GM13977 (cell line): ENCODE results near the gene TCN1.

Source experiments
- DNase-seq: peaks from one replicate; pipeline ENCODE4 v3.0.0; 2012; ENCODE audit warnings: low spot score
- CTCF ChIP-seq: IDR thresholded peaks from 2 replicates; pipeline ENCODE4 v1.5.1; 2012; ENCODE audit warnings: mild to moderate bottlenecking, control low read depth; ENCODE audit not compliant: insufficient read depth; ENCODE audit errors: extremely low read depth, missing control alignments
- in situ Hi-C: fragments of 300-500 bp; cut with MboI; formaldehyde crosslinking; loops from one replicate; pipeline ENCODE4 v1.12.0; 2022; ENCODE audit warnings: low sequenced_read_pairs, low pct_unique_long_range_greater_than_20kb, mixed read lengths, inconsistent platforms; ENCODE audit not compliant: unreplicated experiment

TCN1 gene

GRCh38 chr11:59877325-59877724, 11.0 kb upstream of the TCN1 start:
- no peak for DNase-seq
- TF ChIP-seq CTCF: no peak
- in situ Hi-C loops: no loop called here

GRCh38 chr11:59875856-59876519, 9.7 kb upstream of the TCN1 start:
- in situ Hi-C loops: no loop called here
- DNase-seq: no peak
- TF ChIP-seq CTCF: no peak

GRCh38 chr11:59872076-59872475, 5.8 kb upstream of the TCN1 start:
- TF ChIP-seq CTCF: no peak
- in situ Hi-C loops: no loop called here
- no peak for DNase-seq

GRCh38 chr11:59867946-59868345, 1.7 kb upstream of the TCN1 start:
- DNase-seq: no peak
- in situ Hi-C loops: no loop called here

GRCh38 chr11:59866836-59867235, 549 bp upstream of the TCN1 start:
- in situ Hi-C loops: no loop called here
- TF ChIP-seq CTCF: no peak
- no peak for DNase-seq

More at GRCh38 chr11:59867946-59868345, 1.7 kb upstream of the TCN1 start:
- no peak for TF ChIP-seq CTCF

GRCh38 chr11:59865031-59865430, 1.3 kb downstream of the TCN1 start:
- in situ Hi-C loops: no loop called here
- TF ChIP-seq CTCF: no peak
- no peak for DNase-seq
